Activated CD4-positive, alpha-beta T cell treated with anti-CD3 and anti-CD28 coated beads, Interleukin-2, amount 50 U/mL, for 1 hour (primary cell): Measurements from ENCODE around the gene LRRK1.

Experiments
- DNase-seq: peaks from one replicate; pipeline ENCODE4 v3.0.0-alpha.2; 2020

The LRRK1 gene

GRCh38 chr15:101102746-101103145, 183.6 kb downstream of the LRRK1 start:
- DNase-seq, result no peak

DNA sequence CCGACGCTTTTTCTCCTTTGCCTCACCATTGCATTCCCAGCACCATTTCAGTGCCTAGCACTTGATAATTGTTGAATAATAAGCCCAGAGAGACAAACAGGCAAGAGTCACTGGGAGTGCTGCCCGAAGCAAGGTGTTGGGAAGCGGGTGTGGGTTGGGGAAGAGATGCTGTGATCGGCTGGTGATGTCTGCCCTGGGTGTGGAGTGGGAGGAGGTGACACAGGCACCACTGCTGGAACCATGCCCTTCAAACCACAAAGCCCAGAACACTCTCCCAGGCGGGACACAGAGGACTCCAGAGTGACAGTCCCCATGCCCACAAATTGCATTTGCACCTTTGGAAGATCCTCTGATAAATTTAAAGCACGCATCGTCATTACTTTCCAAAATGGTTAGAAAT, 184.4 kb downstream of the LRRK1 start:
- no peak for DNase-seq

DNA sequence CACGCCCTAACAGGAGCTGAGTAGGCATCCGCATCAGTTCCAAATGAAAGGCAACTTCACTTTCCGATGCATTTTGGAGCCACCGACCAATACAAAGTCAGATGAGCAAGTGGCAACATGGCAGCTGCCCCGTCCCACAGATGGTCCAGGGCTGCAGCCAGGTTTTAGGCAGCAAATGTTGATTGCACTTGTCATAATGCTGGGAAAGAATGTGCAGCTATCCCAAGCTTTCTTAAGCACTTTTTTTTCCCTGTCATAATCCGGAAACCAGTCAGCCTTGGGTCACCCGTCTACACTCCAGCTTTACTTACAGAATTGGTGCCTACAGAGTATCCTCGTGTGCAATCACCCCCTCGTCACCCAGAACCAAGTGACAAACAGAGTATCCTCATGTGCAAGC, 185.0 kb downstream of the LRRK1 start:
- DNase-seq, result no peak

DNA sequence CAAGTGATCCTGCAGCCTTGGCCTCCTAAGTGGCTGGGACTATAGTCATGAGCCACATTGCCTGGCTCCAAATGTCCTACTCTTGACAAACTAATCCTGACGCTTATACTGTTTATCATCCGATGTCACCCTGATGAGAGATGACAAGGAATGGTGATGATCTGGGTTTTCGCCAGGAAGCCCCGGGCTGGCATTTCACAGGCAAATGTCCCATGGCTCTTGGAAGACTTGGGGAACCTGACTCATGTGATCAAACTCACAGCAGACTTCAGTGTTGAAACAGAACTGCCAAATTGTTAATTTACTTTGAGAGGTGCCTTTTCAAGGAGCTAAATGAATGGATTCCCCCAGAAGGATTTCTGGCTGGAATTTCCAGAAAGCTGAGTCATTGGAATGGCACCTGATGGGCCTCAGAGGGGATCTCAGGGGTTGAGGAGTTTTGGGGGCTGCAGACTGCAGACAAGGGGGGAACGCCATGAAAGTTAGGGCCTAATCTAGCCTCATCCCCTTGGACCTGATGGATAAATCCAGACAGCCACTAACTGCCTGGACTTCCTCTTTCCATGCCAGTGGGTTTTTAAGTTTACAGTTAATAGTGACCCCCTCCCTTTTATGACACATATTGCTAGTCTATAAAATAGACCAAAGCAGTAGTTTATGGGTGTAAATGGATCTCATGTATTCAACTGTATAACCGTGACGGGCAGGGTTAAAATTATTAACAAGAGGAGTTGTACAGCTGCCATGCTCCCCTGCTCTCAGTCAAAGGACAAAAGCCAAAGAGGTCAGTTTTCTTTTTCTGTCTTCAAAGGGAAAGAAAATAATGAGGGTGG, 186.1 kb downstream of the LRRK1 start:
- DNase-seq, result no peak

- no peak for DNase-seq
Observed at GRCh38 chr15:101107101-101107500, 187.9 kb downstream of the LRRK1 start.

- no peak for DNase-seq
Observed at GRCh38 chr15:101107625-101108460, 188.7 kb downstream of the LRRK1 start.

DNA sequence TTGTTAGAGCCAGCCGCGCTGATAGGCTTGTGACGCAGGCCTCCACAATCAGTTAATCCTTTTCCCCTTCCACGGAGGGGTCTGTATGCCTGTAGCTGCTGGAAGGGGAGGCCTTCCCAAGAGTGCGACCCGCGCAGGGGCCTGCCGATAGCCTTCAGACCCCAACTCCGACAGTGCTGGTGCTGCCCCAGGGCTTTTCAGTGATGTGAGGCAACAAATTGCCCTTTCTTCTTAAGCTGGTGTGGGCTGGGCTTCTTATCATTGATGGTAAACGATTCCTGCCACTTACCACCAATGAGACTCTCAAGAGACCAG, 189.3 kb downstream of the LRRK1 start:
- DNase-seq, result no peak

GRCh38 chr15:101108791-101109190, 189.6 kb downstream of the LRRK1 start:
- no peak for DNase-seq

- no peak for DNase-seq
Observed at GRCh38 chr15:101110681-101111569, 191.8 kb downstream of the LRRK1 start.

GRCh38 chr15:101111570-101112262, 192.6 kb downstream of the LRRK1 start:
- no peak for DNase-seq

GRCh38 chr15:101112336-101113113, 193.4 kb downstream of the LRRK1 start:
- DNase-seq, result no peak

DNA sequence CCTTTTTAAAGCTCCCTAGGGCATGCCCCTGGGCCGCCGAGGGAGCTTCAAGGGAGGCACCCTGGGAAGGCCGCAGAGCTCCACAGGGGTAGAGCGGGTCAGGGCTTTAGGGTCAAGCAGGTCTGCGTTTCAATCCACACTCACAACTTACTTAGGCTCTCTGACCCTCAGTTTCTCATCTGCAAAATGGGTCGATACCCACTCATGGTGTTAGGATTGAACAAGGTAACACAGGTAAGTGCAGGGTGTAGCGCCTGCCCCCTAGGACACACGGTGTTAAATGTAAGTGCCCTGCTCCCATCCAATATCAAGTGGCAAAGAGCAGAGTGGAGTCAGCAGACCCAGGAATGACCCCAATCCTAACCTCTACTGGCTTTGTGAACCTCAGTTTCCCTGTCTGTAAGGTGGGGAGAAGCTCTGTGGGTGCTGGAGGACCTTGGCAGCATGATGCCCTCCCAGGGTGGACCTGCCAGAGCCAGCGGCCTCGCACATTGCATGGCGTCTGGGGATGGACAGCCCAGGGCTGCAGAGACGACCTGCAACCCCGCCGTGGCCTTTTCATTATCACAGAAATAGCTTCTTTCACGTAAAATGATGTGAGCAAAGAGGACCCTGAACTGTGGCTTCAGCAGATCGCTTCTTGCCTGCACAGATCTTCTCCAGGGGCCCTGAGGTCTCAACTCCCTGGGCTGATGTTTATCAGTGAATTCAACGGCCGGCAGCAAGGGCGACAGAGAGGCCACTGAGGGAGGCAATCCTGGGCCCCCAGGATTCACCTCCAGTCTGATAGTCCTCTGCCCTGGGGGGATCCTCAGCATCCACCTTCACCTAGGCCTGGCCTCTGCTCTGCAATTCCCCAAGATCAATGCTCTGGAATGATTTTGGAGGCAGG, 194.2 kb downstream of the LRRK1 start:
- no peak for DNase-seq

GRCh38 chr15:101114166-101114565, 195.0 kb downstream of the LRRK1 start:
- no peak for DNase-seq

GRCh38 chr15:101114610-101115009, 195.5 kb downstream of the LRRK1 start:
- DNase-seq, result no peak

DNA sequence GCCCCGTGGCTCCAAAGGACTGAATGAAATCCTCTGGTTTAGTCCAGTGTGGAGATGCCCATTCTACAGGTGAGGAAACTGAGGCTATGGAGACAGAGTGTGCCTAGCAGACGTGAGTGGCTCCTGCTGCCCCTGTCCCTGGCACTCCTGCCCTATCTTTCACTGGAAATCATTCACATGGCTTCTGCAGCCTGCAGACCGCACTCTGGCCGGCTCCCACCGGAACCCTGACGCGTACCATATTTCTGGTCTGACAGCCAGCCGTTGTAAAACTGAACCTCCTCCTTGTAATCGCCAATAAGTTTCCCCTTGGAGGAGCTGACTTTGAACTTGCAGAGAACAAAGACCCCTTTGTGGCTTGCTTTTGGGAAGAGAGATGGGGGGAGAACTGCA, 196.2 kb downstream of the LRRK1 start:
- no peak for DNase-seq

- no peak for DNase-seq
Observed at GRCh38 chr15:101115786-101116680, 196.9 kb downstream of the LRRK1 start.

DNA sequence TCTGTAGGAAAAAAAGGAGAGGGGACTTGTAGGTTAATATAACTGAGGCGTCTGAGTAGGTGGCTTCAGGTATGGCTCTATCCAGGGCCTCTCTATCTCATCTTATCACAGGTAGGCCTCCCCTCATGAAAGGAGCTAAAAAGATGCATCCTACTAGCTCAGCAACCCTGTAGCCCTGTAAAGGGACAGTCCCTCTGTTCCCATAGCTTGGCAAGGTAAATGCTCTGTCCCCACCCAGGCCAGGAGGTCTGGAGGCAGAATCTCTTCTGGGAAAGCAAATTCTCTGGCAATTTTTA, 197.5 kb downstream of the LRRK1 start:
- DNase-seq, result no peak

GRCh38 chr15:101118116-101118515, 199.0 kb downstream of the LRRK1 start:
- DNase-seq, result no peak

DNA sequence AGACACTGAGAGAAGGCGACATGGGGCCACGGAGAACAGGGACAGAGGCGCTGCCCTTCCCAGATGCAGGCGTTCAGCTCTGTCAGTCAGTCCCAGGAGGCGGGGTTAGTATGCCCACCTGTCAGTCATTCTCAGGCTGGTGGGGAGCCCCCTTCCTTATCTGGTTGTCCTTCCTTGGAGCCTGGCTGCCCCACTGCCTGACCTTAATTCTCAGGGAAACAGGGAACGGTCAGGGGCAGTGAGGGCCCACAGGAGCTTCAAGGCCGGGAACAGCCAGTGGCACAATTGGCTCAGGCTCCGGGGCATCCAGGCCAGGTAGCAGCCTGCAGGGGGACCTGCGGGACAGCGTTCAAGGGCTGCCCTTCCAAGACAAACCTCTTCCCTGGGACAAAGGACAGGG, 199.5 kb downstream of the LRRK1 start:
- DNase-seq, result no peak

- no peak for DNase-seq
Observed at GRCh38 chr15:101119181-101119580, 200.0 kb downstream of the LRRK1 start.
